KMS-11 (cell line): ENCODE results near the gene CEP104.
A peak's percentile ranks its signal among the peaks of the same experiment; 100 is the strongest.

ENCODE experiments used
- H2AFZ ChIP-seq: fragments of 200-600 bp; sonication (generic); 2 replicates; pipeline ENCODE4 v1.6.1; 2016; ENCODE audit warnings: antibody characterized with exemption, mixed run types, low read depth
- H3K27ac ChIP-seq: fragments of 200-600 bp; sonication (generic); 2 replicates; pipeline ENCODE4 v1.6.1; 2016; ENCODE audit warnings: mild to moderate bottlenecking, mixed run types
- H3K27me3 ChIP-seq: fragments of 200-600 bp; sonication (generic); 2 replicates; pipeline ENCODE4 v1.6.1; 2017; ENCODE audit warnings: mild to moderate bottlenecking, low read depth, mixed run types, moderate library complexity; ENCODE audit not compliant: insufficient read depth
- H3K36me3 ChIP-seq: fragments of 200-600 bp; sonication (generic); 2 replicates; pipeline ENCODE4 v1.6.1; 2017; ENCODE audit warnings: mild to moderate bottlenecking, mixed run types; ENCODE audit not compliant: insufficient read depth
- H3K4me1 ChIP-seq: fragments of 200-600 bp; sonication (generic); 2 replicates; pipeline ENCODE4 v1.6.1; 2016; ENCODE audit warnings: mild to moderate bottlenecking, low read depth, mixed run types; ENCODE audit not compliant: poor library complexity, severe bottlenecking
- H3K4me2 ChIP-seq: fragments of 200-600 bp; sonication (generic); 2 replicates; pipeline ENCODE4 v1.7.0; 2016; ENCODE audit warnings: mild to moderate bottlenecking, mixed run types
- H3K4me3 ChIP-seq: fragments of 200-600 bp; sonication (generic); IDR thresholded peaks from 2 replicates; pipeline ENCODE4 v1.6.1; 2017; ENCODE audit warnings: low read depth, low read length, mixed read lengths; ENCODE audit not compliant: insufficient read depth
- H3K79me2 ChIP-seq: fragments of 200-600 bp; sonication (generic); 2 replicates; pipeline ENCODE4 v1.6.1; 2016; ENCODE audit warnings: low read depth, mixed run types; ENCODE audit not compliant: insufficient read depth
- H3K9ac ChIP-seq: fragments of 200-600 bp; sonication (generic); 2 replicates; pipeline ENCODE4 v1.6.1; 2016; ENCODE audit warnings: mild to moderate bottlenecking, mixed run types
- H4K20me1 ChIP-seq: fragments of 200-600 bp; sonication (generic); 2 replicates; pipeline ENCODE4 v1.6.1; 2016; ENCODE audit warnings: mild to moderate bottlenecking, mixed run types; ENCODE audit not compliant: insufficient read depth
- CTCF ChIP-seq: fragments of 200-600 bp; sonication (generic); conservative IDR thresholded peaks from 2 replicates; pipeline ENCODE4 v1.6.1; 2017; ENCODE audit warnings: low read depth, mild to moderate bottlenecking, antibody characterized with exemption, low read length, moderate library complexity, mixed read lengths

Gene CEP104

GRCh38 chr1:3799976-3800685, 56.9 kb downstream of the CEP104 start:
- Histone ChIP-seq H3K79me2 (peaks cover 9% of the 10 kb centered on the region), H3K27me3 (peaks cover 54% of the 10 kb centered on the region), H2AFZ (no peak overlapping the region), H3K4me3 (no peak overlapping the region), H3K9ac (no peak overlapping the region), H3K27ac (no peak overlapping the region), H4K20me1 (no peaks in the 10 kb centered on the region), H3K4me1 (peaks cover 8% of the 10 kb centered on the region), H3K36me3 (no peaks in the 10 kb centered on the region), H3K4me2 (no peak overlapping the region)
- no peak for TF ChIP-seq CTCF

- Histone ChIP-seq H3K27ac (peak within 1 kb of the TSS; percentile 36), H3K79me2 (peaks cover 34% of the 10 kb centered on the region), H3K4me3 (no peak within 1 kb of the TSS), H3K36me3 (no peaks in the 10 kb centered on the region), H3K9ac (peak within 1 kb of the TSS; percentile 62), H3K27me3 (peaks cover 22% of the 10 kb centered on the region), H3K4me1 (peaks cover 14% of the 10 kb centered on the region), H2AFZ (peak within 1 kb of the TSS; percentile 99), H4K20me1 (no peaks in the 10 kb centered on the region), H3K4me2 (peak within 1 kb of the TSS; percentile 93)
- TF ChIP-seq CTCF = no peak
Measured at GRCh38 chr1:3796215-3797061, 60.6 kb downstream of the CEP104 start, which contains the start of gene LRRC47. TSS of gene LRRC47 (minus strand) at chr1:3796498. CDS start at chr1:3796476, 22 bp downstream.

- H3K27ac ChIP-seq = peak overlapping the region; percentile 36; the same call in 1 of the 2 replicates
- peak overlapping the region; percentile 99 for H2AFZ ChIP-seq
- H4K20me1 ChIP-seq = no peaks in the 10 kb centered on the region
- H3K36me3 ChIP-seq = no peaks in the 10 kb centered on the region
- peaks cover 18% of the 10 kb centered on the region for H3K27me3 ChIP-seq
- H3K4me1 ChIP-seq = peaks cover 14% of the 10 kb centered on the region
- H3K4me3 ChIP-seq = no peak overlapping the region
- H3K4me2 ChIP-seq = peak overlapping the region; percentile 93
- TF ChIP-seq CTCF = no peak
- peak overlapping the region; percentile 62 for H3K9ac ChIP-seq
- peaks cover 35% of the 10 kb centered on the region for H3K79me2 ChIP-seq
Measured at GRCh38 chr1:3795453-3796214, 61.4 kb downstream of the CEP104 start.

- H3K27ac ChIP-seq = no peak overlapping the region
- peaks cover 34% of the 10 kb centered on the region for H3K79me2 ChIP-seq
- H4K20me1 ChIP-seq = no peaks in the 10 kb centered on the region
- H3K36me3 ChIP-seq = no peaks in the 10 kb centered on the region; the same call in 1 of the 2 replicates
- H3K27me3 ChIP-seq = no peaks in the 10 kb centered on the region
- peaks cover 10% of the 10 kb centered on the region for H3K4me1 ChIP-seq
- no peak for TF ChIP-seq CTCF
- H3K4me2 ChIP-seq = no peak overlapping the region
- no peak overlapping the region for H3K4me3 ChIP-seq
- no peak overlapping the region for H3K9ac ChIP-seq
- H2AFZ ChIP-seq = no peak overlapping the region
Measured at GRCh38 chr1:3790952-3791351, 66.1 kb downstream of the CEP104 start.
